Measurements from ENCODE around the gene ERBB3.

ERBB3 gene

GRCh38 chr12:56080556-56081138, 682 bp downstream of the ERBB3 start:
- no peak for DNase-seq

DNA sequence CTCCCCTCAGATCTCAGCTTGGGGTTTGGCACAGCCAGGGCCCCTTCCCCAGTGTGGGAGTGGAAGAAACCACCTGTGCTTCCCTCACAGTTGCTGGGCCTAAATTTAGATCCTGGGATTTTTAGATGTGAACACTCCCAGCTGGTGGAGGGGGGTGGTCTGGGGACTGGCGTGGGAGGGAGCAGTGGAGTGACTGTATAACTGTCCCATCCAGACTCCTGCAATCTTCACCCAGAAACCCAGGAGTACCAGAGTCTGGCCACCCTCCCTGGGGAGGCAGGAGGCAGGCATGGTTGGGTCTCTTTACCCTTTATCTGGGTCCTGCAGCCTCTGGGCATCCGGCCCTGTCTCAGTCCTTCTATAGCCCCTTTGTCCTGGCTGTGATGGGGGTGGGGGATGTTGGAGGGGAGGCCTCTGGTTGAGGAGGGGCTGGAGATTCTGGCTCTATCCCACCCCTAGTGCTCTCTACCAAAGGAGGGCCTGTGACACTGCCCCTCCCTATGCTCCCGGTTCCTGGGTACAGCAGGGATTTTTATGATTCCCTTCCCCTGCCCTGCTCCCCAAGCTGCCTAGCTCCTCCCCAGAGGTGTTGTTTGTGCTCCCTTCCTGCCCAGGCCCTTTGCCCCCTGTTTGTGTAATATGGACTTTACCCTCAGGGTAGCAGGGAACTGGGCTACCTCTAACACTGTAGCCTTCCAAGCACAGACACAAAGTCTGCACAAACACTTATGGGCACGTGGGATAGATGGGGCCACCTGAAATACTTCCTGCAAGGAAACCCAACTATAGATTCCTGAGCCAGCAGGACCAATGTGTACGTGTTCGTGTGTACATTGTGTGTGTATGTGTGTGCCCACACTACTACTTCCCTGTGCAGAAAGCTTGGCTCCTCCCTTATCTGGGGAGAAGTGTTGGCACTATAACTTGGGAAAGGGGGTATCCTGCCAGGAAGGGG, 1.7 kb downstream of the ERBB3 start:
- no peak for DNase-seq

- no peak for DNase-seq
Measured at GRCh38 chr12:56082382-56082781, 2.4 kb downstream of the ERBB3 start.

- no peak for DNase-seq
Measured at GRCh38 chr12:56082967-56083366, 3.0 kb downstream of the ERBB3 start.

- DNase-seq, result no peak
Measured at GRCh38 chr12:56084958-56085543, 5.1 kb downstream of the ERBB3 start.

GRCh38 chr12:56086096-56086495, 6.1 kb downstream of the ERBB3 start:
- DNase-seq, result no peak

DNA sequence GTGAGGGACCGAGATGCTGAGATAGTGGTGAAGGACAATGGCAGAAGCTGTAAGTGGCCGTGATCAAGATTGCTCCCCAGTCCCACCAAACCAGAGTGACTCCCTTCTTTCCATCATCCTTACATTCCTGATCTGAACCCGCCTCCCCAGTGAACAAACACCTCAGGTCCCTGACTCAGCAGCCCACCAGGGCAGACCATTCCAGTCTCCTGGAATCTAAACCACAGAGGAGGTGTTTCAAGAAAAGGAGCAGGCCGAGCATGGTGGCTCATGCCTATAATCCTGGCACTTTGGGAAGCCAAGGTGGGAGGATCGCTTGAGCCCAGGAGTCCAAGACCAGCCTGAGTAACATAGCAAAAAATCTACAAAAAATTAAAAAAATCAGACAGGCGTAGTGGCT, 6.6 kb downstream of the ERBB3 start:
- no peak for DNase-seq

DNA sequence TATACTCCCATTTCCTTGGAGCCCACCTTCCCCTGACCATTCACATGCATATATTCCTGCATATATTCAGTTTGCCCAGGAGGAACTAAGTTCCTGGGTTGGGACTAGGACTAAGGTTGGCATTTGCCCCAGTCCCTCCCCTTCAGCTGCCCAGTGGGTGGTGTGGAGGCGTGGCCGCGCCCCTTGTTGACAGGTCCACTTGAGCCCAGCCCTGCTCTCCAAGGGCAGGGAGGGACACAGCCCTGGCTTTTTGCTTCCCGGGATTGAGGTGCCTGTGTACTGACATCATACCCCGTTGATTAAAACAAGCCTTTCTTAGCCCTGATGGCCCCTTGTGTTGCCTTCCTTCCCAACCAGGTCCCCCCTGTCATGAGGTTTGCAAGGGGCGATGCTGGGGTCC, 7.3 kb downstream of the ERBB3 start:
- DNase-seq, result no peak

DNA sequence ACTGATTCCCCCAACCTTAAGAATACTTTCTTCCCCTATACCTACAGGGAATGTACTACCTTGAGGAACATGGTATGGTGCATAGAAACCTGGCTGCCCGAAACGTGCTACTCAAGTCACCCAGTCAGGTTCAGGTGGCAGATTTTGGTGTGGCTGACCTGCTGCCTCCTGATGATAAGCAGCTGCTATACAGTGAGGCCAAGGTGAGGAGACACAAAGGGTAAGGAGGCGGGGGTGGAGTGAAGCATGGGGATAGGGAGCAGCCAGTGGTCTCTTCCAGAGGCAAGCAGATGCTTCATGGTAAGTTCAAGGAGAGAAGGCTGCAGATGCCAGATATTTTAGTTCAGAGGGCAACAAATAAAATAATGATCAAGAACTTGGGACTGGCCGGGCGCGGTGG, 17.8 kb downstream of the ERBB3 start:
- DNase-seq, result no peak

GRCh38 chr12:56098592-56098991, 18.6 kb downstream of the ERBB3 start:
- DNase-seq, result no peak

DNA sequence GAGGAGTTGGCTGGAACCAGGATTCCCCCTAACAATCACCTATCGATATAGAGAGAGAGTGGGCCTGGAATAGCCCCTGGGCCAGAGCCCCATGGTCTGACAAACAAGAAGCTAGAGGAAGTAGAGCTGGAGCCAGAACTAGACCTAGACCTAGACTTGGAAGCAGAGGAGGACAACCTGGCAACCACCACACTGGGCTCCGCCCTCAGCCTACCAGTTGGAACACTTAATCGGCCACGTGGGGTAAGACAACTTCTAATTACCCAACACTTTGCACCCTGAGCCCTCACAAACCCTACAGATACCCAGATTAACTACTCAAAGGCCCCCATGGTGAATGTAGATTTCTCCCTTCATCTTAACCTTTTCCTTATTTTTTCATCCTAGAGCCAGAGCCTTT, 19.8 kb downstream of the ERBB3 start:
- DNase-seq, result no peak

DNA sequence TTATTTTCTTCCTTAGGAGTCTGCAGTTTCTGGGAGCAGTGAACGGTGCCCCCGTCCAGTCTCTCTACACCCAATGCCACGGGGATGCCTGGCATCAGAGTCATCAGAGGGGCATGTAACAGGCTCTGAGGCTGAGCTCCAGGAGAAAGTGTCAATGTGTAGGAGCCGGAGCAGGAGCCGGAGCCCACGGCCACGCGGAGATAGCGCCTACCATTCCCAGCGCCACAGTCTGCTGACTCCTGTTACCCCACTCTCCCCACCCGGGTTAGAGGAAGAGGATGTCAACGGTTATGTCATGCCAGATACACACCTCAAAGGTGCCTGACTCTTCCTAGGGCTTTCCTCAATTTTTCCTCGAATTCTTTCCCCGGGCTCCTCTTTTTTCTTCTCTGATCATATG, 21.1 kb downstream of the ERBB3 start:
- no peak for DNase-seq

GRCh38 chr12:56102683-56103065, 22.7 kb downstream of the ERBB3 start:
- no peak for DNase-seq

DNA sequence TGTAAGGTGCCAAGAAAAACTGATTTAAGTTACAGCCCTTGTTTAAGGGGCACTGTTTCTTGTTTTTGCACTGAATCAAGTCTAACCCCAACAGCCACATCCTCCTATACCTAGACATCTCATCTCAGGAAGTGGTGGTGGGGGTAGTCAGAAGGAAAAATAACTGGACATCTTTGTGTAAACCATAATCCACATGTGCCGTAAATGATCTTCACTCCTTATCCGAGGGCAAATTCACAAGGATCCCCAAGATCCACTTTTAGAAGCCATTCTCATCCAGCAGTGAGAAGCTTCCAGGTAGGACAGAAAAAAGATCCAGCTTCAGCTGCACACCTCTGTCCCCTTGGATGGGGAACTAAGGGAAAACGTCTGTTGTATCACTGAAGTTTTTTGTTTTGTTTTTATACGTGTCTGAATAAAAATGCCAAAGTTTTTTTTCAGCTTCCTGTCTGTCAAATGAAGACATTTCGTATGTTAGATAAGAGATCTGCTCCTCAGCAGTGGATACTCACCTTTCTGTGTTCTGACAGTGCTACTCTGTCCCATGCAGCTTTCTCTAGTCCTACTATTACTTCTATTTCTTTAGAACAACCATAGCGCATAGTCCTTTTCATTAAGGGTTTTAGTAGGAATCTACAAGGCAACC, 23.2 kb downstream of the ERBB3 start:
- DNase-seq, result no peak

DNA sequence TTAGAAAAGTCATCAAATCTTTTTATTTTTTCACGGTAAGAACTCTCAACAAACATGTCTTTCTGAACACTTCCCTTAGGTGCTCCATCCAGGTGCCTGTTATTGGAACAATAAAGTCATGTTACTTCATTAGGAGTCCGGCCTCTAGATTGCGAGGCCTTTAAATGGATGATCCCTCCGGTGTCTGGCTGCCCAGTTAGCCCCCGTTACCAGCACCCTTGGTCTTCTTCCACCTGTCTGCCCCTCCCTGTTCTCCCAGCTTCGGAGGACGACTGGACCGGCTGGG, 23.8 kb downstream of the ERBB3 start:
- DNase-seq, result no peak

DNA sequence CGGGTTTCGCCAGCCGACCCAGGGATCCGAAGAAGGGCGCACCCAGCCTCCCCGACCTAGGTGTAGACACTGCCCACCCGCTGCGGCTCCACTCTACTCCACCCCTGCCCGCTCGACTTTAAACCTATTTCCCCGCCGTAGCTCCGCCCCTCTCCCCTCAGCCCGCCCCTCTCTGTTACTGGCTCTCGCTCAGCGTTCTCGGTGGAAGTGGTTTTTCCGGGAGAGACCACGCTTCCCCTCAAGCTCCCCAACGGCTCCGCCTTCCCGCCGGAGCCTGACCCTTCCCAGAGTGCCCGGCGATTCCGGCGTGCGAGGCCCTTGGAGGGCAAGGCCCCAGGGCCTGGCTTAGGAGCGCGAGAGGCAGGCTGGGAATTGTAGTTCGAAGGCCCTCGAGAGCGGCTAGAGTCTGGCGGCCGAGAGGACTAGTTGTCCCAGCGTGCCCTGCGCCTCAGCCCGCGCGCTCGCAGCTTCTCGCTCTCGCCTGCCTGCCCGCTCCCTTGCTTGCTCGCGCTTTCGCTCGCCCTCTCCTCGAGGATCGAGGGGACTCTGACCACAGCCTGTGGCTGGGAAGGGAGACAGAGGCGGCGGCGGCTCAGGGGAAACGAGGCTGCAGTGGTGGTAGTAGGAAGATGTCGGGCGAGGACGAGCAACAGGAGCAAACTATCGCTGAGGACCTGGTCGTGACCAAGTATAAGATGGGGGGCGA, 24.3 kb downstream of the ERBB3 start, which contains the start of gene PA2G4:
Gene PA2G4, plus strand, starts transcription at position 451 of the 706 bp plus-strand sequence. Its CDS starts 179 bp downstream, at position 630.
- peak; percentile 100 for DNase-seq

DNA sequence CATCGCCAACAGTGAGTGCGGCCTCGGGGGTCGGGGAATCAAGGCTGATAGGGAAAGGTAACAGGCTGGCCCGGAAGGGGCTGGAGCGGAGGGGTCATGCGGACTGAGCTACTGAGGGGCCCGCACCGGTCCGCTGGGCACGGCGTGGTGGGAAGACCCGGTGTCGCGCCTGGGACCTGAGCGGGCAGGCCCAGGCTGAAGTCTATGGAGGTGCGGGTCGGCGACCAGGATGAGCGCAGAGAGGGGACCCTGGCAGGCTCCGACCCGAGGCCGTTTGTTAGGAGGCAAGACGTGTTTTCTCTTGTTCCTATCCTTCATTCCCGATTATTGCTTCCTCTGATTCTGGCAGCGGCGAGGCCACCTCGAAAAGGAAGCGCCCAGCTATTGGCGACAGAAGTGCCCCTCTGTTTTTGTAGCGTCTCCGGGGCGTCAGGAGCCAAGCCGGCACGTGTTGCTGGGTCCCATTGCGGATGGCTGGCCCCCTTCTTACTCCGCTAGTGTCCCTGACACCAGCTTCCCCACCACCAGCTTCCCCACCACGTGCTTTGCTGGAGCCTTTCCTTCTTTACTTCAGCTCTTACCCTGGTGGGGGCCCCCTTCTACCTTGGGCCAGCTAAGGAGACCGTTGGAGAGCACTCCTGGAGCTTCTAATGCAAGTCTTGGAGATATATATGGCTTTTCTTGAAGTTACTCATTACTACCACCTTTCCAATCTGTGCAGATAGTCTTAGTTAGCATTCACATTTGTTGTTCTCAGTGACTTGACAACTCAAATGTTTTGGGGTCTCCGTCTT, 25.0 kb downstream of the ERBB3 start:
- DNase-seq, result no peak

DNA sequence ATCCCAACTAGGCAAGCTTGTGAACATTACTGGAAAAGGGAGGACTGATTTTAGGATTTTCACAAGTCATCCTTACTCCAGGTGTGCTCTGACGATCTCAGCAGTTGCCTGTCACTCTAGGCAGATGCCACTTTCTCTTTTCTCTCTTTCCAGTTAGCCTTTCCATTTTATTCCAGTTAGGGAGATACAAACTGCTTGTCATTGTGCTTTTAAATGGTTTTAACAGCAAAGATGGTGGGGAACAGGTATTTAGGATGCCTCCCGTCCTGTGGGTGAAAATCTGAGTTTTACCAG, 25.6 kb downstream of the ERBB3 start:
- no peak for DNase-seq

DNA sequence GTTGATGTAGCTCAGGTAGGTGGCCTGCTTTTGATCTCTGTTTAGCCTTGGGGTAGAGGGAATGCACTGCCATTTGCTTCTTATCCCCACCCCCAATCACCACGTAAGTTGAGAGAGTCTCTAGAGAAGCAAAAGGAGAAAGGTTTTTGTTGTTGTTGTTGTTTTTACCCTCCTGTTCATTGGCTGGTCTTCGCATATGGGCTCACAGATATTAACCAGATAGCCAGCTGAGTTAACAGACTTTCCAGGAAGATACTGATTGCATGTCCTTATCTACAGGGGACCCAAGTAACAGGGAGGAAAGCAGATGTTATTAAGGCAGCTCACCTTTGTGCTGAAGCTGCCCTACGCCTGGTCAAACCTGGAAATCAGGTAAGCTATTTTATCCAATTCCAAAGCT, 27.3 kb downstream of the ERBB3 start:
- no peak for DNase-seq

GRCh38 chr12:56110571-56110970, 30.6 kb downstream of the ERBB3 start:
- no peak for DNase-seq

DNA sequence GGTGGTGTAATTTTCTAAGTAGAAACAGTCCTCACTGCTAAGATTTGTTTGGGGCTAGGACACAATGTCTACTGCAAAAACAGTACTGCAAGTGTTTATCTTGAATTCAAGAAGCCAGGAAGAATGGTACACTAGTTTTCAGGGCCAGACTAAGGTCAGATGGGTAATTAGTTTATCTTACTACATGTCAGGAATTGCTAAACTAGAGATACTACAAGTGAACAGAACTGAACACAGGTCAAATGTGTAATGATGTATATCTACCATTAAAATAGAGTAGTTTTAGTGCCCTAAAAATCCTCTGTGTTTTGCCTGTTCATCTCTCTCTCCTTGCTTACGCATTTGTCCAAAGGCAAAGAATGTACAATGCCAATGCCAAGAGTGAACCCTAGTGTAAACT, 34.1 kb downstream of the ERBB3 start:
- DNase-seq, result no peak

DNA sequence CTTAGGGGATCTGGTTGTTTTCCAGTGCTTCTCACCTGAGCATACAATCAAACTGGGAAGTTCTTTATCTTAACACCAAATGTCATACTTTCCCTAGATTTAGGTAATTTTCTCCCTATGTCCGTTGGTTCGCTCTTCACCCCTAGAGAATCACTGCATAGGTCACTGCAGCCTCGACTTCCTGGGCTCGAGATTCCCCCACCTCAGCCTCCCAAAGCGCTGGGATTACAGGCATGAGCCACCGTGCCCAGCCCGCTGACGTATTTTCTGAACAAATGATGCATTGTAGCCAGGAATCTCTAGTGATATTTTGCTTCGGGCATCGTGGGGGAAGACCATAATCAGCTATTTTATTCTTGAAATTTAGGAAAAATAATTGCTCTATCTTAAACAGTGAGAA, 35.4 kb downstream of the ERBB3 start:
- DNase-seq, result no peak

All from NCI-H1417 treated with DMSO at 0.1 percent for 48 hours (cell line).